SW 1271 (cell line): ENCODE data around the gene KCNAB2.

Source experiments
- DNase-seq, 2 experiments: peaks; one replicate each; lab custom pipeline; 2025; lab: John Stamatoyannopoulos, UW

Gene KCNAB2

DNA sequence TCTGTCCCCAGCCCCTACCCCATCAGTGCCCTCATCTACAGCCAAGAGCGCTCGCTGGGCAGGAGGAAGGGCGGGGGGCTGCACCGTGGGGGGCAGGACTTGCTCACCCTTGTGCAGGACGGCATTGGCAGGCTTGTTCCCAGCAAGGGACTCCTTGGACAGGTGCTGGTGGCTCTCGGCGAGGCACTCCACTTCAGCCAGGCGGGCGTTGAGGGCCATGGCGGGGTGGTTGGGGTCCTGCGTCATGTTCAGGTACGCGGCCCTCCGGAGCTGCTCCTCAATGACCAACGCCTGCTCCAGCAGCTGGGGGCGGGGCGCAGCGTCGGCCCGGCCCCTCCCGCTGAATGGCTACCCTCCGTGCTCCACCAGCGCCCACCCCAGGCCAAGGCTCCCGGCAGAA, 64.0 kb downstream of the KCNAB2 start:
- no peak for DNase-seq

DNA sequence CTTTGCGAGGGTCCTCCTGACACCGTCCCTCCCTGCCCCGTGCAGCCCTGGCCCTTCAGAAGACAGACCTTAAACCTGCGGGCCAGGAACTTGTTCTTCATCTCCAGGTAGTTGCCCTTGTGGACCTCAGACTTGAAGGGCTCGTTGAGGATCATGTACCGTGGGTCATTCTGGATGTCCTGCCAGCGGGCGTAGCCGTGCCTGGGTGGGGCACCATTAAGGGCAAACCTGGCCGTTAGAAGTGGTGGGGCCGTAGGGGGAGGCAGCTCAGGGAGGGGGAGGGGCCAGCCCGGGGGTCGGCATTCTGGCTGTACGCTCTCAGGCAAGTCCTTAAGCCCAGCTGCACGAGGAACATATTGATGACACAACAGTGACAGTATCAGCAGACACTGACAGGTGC, 64.6 kb downstream of the KCNAB2 start:
- no peak for DNase-seq

GRCh38 chr1:6111571-6111970, 65.9 kb downstream of the KCNAB2 start:
- DNase-seq = no peak

- DNase-seq = no peak
These were observed 66.5 kb downstream of the KCNAB2 start for GRCh38 chr1:6111991-6112689.

DNA sequence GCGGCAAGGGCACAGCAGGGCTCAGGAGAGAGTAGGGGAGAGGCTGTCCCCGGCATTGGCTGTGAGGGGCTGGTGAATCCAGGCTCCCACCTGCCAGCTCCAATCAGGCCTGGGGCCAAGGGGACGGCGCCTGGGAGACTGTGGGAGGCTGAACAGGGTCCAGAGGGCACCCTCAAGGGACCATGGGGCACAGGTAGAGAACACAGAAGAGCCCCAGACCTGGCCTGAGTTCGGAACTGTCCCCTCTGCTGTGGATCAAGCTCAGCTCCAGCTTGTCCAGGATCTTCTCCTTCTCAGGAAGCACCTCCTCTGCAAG, 67.0 kb downstream of the KCNAB2 start:
- no peak for DNase-seq

- no peak for DNase-seq
These were observed 67.4 kb downstream of the KCNAB2 start for GRCh38 chr1:6113116-6113515.

DNA sequence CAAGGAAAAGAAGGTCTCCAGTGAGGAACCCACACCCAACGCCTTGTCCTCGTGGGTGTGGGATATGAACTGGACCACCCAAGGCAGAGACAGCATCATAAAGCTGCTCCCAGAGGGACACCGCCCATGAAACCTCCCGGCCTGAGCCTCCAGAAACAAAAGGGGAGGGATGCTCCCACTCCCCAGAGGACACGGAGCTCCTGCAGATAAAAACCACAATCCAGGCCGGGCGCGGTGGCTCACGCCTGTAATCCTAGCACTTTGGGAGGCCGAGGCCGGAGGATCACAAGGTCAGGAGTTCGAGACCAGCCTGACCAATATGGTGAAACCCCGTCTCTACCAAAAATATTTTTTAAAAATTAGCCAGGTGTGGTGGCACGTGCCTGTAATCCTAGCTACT, 68.1 kb downstream of the KCNAB2 start:
- DNase-seq = no peak

DNA sequence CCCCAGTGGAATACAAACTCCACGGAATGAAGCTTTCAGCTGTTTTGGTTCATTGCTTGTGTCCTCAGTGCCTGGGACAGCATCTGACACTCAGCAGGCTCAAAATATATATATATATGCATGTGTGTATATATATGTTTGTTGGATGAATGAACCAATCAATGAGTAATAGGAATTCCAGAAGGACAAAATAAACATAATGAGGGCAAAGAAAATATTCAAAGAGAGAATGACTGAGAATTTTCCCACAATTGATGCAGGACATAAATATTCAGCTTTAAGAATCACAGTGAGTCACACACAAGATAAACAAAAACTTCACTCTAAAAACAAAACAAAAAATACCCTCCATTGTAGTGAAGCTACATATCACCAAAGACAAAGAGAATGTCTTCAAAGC, 70.4 kb downstream of the KCNAB2 start:
- DNase-seq = peak in 1 of 2 experiments; percentile 22

DNA sequence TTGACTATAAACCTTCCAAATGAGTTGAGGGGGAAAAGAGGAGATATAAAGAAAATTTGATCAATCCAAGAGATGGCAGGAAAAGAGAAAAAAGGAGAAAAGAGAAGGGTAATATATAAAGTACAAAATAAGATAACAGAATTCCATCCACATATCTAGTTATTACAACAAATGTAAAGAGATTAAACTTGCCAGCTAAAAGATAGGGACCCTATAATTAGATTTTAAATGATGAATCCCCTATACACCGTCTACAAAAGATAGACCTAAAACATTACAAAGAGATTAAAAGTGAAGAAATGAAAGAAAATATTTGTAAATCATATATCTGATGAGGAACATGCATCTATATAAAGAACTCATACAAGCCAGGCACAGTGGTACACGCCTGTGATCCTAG, 71.4 kb downstream of the KCNAB2 start:
- DNase-seq = no peak

- DNase-seq = no peak
These were observed 71.9 kb downstream of the KCNAB2 start for GRCh38 chr1:6117624-6118023.

GRCh38 chr1:6118415-6118814, 72.7 kb downstream of the KCNAB2 start:
- DNase-seq = no peak

- no peak for DNase-seq
These were observed 75.3 kb downstream of the KCNAB2 start for GRCh38 chr1:6121021-6121421.

GRCh38 chr1:6121651-6122370, 76.1 kb downstream of the KCNAB2 start:
- DNase-seq = no peak

DNA sequence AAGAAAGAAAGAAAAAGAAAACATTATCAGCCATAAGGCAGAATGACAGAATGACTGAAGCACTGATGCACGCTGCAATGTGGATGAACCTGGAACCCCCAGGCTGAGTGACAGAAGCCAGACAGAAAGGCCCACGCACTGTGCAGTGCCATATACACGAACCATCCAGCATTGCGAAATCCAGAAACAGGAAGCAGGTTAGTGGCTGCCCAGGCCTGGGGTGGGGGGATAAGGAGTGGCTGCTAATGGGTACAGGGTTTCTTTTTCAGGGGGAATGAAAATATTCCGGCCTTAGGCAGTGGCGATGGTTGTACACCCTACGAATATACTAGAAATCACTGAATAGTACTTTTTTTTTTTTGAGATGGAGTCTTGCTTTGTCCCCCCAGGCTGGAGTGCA, 77.4 kb downstream of the KCNAB2 start:
- DNase-seq = no peak

DNA sequence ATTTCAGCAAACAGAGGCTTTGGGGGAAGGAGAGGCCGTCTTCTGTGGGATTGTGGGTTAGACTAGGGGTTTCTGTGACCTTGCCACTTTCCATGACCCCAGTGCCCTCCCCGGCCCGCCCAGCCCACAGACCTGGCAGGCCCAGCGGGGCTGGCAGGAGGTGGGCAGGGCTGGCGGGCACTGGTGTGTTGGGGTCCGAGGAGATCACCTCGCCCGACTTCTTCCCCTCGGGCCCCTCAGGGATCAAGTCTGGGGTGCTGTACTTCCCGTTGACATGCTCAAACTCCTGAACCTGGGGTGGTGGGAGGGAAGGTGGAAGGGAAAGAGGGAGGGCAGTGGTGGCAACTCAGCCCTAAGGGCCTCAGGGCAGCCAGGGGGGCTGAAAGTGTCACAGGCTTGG, 78.1 kb downstream of the KCNAB2 start:
- no peak for DNase-seq

- no peak for DNase-seq
These were observed 78.7 kb downstream of the KCNAB2 start for GRCh38 chr1:6124341-6124740.

- DNase-seq = no peak
These were observed 79.2 kb downstream of the KCNAB2 start for GRCh38 chr1:6124746-6125365.

GRCh38 chr1:6125366-6125765, 79.7 kb downstream of the KCNAB2 start:
- no peak for DNase-seq

GRCh38 chr1:6126028-6126427, 80.3 kb downstream of the KCNAB2 start:
- no peak for DNase-seq

DNA sequence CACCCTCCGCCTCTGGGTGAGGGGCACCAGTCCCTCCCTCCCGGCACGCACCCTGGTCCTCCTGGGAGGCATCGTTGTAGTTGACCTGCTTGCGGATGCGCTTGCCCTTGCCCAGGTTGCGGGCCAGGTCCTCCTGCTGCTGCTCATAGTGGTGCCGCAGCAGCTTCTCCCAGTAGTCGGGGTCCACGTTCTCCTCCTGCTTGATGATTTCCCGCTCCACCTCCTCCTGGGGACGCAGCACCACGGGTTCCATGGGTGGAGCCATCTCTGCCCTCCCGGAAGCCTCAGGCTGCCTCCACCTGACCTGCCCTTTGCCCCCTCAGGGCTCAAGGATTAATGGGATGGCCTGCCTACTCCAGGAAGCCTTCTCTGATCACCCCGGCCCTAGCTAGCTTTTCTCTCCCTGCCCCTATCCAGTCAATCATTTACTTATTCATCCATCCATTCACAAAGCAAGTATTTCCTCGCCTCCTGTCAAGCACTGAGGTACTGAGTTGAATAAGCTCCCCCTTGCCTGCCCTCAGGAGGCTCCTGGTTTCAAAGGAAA, 80.9 kb downstream of the KCNAB2 start:
- no peak for DNase-seq

DNA sequence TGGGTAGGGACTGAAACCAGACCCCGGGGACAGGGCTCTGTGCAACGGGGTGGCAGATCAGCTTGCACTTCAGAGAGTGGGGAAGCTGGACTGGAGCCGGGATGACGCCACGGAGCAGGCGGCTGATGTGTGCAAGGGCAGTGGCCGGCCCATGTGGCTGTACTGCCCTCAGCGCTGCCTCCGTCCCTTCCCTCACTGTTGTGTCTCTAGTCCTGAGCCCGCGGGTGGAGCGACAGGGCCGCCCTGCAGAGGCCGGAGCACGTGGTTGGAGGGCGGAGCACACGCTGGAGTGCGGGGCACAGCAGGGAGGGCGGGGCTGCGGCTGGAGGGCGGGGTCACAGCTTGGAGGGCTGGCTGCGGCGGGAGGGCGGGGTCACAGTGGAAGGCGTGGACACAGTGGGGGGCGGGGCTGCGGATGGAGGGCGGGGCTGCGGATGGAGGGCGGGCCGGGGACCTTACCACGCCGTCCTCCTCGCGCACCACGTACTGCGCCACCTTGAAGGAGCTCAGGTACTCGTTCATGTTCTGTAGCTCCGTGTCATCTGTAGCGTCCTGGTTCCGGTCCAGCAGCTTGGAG, 82.0 kb downstream of the KCNAB2 start:
- no peak for DNase-seq

DNA sequence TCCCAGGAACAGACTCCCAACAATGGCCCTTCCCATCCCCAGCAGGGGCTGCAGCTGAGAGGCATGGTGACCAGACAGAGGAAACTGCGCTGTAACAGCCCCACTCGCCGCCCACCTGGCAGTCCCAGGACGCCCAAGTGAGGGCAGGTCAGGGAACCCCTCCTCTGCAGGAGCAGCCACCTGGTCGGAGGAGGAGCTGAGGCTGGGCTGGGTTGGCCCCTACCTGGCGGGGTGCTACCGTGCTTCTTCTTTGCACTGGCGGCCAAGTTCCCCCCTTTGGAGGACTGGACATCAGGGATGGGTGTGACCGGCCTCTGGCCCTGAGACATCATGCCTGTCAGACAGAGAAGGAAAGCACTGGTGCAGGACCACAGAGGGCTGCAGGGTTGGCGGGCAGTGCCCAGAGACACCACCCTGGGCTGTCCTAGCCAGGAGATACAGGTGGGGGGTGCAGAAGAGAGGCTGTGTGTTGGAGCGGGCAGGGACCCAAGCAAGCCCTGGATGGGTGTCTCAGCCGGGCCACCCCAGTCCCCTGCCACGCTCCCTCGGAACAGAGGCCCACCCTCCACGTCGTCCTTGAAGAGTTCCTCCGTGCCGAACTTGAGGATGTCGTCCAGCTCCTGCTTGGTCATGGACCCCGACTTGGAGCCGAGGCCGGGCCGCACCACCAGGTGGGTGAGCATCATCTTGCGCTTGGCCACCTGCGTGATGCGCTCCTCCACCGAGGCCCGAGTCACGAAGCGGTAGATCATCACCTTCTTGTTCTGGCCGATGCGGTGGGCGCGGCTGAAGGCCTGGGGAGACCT, 82.8 kb downstream of the KCNAB2 start:
- no peak for DNase-seq
